ENCODE measurements around the gene RNF38.

Gene RNF38

DNA sequence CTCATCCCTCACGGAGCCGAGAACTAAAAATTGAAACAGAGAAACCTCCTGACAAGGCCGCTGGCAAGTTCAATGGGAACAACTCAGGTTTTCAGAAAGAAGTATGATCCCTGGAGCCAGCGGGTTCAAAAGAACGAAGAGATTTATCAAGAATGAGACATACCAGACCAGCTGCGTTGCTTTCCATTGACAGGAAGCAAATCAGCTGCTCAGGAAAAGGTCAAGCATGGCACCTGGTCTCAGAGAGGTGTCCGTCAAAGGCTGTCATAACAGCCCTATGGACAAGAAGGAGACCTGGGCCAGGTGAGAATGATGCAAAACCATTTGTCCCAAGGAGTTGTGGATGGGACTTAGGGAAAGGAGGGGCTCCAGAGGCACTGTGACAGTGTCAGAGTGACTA is 106.9 kb downstream of the RNF38 start:
- DNase-seq (ENCODE audit: low read depth): no peak

DNA sequence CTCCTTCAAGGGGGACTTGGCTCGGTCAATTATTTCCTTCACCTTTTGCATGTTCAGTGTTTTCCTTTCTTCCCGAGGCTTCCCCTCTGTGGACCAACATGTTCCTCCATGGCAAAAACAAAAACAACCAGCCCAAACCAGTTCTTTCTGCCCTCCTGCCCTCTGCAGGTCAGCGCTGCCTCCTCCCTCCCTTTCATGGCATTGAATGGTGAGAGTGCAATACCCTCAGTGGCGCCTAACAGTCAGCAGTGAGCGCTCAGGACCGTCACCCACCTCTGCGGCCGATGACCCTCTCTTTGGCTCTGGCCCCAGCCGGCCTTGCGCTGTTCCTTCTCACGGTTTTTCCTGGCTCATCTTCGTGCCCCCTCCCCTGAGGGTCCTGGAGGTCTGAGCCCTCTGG is 107.4 kb downstream of the RNF38 start:
- no peak for DNase-seq (ENCODE audit: low read depth)

DNA sequence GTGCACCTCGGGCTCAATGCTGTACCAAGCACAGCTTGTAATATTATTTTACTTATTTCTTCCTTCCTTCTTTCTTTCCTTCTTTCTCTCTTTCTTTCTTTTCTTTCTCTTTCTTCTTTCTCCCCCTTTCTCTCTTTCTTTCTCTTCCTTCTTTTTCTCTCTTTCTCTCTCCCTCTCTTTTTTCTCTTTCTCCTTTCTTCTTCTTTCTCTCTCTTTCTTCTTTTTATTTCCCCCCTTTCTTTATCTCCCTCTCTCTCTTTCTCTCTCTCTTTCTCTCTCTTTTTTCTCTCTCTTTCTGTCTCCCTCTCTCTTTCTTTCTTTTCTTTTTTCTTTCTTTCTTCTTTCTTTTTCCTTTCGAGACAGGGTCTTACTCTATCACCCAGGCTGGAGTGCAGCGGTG is 109.1 kb downstream of the RNF38 start:
- DNase-seq (ENCODE audit: low read depth): no peak

DNA sequence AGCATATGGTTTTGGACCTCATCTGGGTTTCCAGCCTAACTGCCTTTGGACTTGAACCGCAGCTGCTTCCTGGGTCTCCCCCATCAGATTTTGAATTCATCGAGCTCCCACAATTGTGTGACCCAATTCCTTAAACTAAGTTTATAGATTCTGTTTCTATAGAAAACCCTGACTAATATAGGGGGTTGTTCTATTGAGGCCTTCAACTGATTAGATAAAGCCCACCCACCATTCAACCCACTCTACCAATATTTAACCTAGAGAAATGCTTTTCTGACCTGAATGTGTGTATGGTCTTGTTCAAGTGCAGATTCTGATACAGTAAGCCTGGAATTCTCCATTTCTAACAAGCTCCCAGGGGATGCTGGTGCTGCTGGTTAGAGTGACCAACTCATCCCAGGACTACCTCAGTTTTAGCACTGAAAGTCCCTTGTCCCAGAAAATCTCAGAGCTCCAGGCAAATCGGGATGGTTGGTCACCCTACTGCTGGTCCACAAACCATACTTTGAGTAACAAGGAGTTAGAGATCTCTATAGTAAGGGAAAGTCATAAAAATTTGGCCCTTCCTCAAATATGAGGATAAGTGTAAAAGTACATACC is 110.1 kb downstream of the RNF38 start:
- no peak for DNase-seq (ENCODE audit: low read depth)

DNA sequence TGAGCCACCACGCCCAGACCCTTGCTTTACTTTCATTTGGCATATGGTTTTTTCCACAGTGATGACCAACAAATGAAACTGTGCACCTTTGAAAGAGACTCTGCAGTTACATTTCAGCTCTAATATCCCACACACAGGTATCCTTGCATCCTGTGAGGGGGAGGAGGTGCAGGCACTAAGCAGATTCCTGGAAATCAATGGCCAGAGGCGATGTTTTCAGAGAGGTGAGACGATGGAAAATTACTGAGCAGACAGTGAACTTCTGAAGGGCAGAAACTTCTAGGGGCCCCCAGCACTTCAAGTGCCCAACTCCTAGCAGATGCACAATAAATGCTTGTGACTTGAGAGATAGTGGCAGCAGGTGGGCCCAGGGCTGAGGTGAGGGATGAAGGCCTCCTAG is 112.0 kb downstream of the RNF38 start:
- DNase-seq (ENCODE audit: low read depth): no peak
